Jurkat, Clone E6-1 (cell line): ENCODE results near the gene SPAM1. TPM values are rescaled to one million over a fixed set of nuclear protein-coding genes. Genes with fewer than 3 reads are reported as not detected.
"Not testable (repeated sequence)": the region's sequence is repeated elsewhere in the genome, so short reads cannot be mapped to it uniquely, and the experiment has no call there.

Experiments used
- DNase-seq: peaks from one replicate; pipeline ENCODE4 v3.0.0-alpha.2; 2011; ENCODE audit warnings: low read depth, low spot score
- H3K4me3 ChIP-seq: 2 replicates; pipeline ENCODE4 v1.5.1; 2011; ENCODE audit warnings: mild to moderate bottlenecking, low read length, control low read depth, moderate library complexity
- polyA plus RNA-seq: library from polyadenylated mRNA; unstranded; fragments of >200 nt; gene quantifications from one replicate; pipeline ENCODE4 v1.2.1, GENCODE V29; 2012; ENCODE audit warnings: missing spikeins; ENCODE audit not compliant: insufficient read length, insufficient read depth

The SPAM1 gene, protein sequence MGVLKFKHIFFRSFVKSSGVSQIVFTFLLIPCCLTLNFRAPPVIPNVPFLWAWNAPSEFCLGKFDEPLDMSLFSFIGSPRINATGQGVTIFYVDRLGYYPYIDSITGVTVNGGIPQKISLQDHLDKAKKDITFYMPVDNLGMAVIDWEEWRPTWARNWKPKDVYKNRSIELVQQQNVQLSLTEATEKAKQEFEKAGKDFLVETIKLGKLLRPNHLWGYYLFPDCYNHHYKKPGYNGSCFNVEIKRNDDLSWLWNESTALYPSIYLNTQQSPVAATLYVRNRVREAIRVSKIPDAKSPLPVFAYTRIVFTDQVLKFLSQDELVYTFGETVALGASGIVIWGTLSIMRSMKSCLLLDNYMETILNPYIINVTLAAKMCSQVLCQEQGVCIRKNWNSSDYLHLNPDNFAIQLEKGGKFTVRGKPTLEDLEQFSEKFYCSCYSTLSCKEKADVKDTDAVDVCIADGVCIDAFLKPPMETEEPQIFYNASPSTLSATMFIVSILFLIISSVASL
- not detected for polyA plus RNA-seq

DNA sequence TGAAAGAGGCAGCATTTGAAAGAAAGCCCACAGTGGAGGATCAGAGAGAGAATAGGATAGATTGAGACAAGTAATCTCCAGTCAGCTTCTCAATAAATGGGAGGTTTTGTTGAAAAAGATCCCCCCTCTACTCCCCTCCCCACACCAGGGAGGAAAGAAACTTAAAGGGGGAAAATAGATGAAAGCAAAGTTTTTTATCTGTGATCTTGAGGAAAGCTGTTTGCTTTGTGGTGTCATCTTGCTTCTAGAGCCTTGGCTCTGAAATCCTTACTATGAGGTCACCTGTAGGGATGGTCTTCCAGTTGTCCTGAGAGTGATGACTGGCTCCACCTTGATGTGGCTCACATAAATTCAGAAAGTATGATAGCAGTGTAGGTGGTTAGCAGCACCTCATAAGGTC lies at the start of gene SPAM1:
SPAM1 (plus strand) TSS at position 301 of the 400 bp plus-strand sequence. CDS start 28,330 bp downstream, outside the sequence.
- DNase-seq: no peak
- no peak within 1 kb of the TSS for H3K4me3 ChIP-seq

DNA sequence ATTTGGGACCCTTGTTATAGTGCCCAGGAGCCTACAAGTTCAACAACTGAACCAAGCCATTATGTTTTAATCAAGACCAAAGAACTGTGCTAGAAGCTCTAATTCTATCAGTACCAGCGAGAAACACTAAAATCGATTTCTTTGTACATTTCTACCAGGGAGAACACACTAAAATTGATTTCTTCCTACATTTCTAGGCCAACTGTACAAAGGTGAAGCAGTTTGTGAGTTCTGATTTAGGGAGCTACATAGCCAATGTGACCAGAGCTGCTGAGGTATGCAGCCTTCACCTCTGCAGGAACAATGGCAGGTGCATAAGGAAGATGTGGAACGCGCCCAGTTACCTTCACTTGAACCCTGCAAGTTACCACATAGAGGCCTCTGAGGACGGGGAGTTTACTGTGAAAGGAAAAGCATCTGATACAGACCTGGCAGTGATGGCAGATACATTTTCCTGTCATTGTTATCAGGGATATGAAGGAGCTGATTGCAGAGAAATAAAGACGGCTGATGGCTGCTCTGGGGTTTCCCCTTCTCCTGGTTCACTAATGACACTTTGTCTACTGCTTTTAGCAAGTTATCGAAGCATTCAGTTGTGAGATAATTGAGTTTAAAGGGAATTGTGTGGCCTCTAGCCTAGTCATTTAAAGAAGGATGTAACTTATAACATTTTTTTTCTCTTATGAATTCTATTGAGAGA lies 48.3 kb upstream of the SPAM1 start:
- no peak for DNase-seq
- no peak overlapping the region for H3K4me3 ChIP-seq

DNA sequence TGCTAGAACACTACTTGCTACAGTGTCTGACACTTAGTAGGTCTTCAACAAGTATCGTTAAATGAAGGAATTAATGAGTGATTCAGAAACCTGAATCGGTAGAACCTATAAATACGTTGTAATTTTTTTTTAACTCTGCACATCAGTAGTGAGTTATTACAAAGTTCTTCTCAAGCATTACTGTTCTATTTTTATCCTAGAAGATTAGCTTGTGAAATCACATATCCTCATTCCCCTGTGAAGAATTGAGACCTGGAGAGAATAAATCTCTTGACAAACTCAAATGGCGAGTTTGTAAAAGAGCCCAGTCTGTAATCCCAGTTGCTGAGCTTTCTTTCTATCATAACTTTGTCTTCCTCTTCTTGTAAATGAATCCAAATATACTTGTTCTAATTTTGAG lies 45.4 kb upstream of the SPAM1 start:
- no peak for DNase-seq
- no peak overlapping the region for H3K4me3 ChIP-seq

DNA sequence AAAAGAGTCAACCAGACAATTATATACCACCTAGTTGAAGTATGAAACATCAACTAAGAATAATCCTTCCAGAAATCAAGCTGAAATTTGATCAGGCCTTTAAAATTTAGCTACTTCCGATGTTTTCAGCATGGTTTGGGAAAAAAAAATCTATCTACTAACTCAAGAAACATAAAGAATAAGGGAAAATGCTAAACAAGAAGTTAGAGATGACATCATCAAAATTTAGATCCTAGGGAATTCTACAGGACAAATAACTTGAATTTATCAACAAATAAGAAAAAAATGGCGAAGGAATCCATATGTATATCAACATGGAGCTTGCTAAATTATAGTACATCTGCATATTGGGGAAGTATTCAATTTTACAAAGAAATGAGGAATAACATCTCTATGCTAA lies 43.7 kb upstream of the SPAM1 start:
- no peak for DNase-seq
- no peak overlapping the region for H3K4me3 ChIP-seq

DNA sequence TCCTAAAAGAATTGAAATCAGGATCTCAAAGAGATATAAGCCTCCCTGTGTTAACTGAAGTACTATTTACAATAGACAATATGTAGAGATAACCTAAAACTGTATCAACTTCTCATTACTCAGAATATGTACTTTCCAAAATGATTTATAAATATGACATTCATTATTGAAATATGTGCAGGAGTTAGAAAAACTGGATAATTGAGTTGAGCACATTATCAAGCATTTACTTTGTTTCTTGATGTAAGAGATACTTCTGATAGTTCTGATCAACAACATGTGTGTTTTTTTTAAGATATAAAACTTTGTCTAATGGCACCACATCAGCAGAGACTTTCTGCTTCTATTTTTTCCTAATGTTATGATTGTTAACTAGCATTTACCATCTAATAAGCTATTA lies 41.9 kb upstream of the SPAM1 start:
- no peak overlapping the region for H3K4me3 ChIP-seq
- DNase-seq: no peak

DNA sequence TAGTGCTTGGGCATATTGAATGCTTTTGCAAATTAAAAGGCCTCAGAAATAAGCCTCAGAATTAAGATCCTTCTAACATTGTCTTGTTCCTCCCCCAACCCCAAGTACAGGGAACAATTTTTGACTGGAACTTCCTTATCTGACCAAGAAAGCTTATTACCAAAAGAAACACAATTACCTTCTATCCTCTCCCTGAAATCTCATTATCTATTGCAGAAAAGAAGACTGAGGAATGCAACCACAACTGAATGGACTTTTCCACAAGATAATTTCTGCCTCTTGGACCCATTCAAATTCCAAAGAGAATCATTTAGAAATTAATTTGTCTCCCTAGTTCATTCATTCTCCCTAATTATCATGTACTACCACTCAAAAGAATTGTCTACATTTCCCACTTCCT lies 36.8 kb upstream of the SPAM1 start:
- DNase-seq: no peak
- no peak overlapping the region for H3K4me3 ChIP-seq

DNA sequence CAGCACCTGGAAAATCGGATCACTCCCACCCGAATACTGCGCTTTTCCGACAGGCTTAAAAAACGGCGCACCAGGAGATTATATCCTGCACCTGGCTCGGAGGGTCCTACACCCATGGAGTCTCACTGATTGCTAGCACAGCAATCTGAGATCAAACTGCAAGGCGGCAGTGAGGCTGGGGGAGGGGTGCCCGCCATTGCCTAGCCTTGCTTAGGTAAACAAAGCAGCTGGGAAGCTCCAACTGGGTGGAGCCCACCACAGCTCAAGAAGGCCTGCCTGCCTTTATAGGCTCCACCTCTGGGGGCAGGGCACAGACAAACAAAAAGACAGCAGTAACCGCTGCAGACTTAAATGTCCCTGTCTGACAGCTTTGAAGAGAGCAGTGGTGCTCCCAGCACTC lies 30.3 kb upstream of the SPAM1 start:
- not testable (repeated sequence) for H3K4me3 ChIP-seq, DNase-seq

DNA sequence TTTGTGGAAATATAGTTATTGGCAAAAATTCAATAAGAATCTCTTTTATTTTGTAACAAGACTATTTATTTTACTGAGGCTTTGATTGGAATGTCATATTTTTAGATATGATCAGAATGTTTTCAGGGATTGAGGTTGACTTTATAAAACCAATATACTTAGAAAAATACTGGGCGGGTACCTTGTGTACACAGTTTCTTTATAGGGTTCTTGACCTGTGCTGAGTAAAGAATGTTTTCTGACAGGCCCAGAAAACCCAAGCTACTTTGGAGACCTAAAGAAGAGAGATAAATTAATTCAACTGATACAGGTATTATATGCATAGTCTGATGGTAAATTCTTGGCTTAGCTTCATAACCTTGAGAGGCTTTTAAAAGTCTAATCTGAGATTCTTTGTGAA lies 23.9 kb upstream of the SPAM1 start:
- H3K4me3 ChIP-seq: no peak overlapping the region

DNA sequence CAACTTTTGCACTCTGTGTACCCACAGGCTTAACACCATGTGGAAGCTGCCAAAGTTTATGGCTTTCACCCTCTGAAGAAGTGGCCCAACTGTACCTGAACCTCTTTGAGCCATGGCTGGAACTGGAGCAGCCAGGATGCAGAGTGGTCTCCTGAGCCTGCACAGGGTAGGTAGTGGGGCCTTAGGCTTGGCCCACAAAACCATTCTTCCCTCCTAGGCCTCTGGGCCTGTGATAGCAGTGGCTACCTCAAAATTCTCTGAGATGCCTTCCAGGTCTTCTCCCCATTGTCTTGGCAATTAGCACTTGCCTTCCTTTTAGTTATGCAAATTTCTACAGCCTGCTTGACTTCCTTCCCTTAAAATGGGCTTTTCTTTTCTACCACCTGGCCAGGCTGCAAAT lies 19.3 kb upstream of the SPAM1 start:
- H3K4me3 ChIP-seq: no peak overlapping the region
- no peak for DNase-seq

More for the DNA sequence above, 23.9 kb upstream of the SPAM1 start:
- no peak for DNase-seq

DNA sequence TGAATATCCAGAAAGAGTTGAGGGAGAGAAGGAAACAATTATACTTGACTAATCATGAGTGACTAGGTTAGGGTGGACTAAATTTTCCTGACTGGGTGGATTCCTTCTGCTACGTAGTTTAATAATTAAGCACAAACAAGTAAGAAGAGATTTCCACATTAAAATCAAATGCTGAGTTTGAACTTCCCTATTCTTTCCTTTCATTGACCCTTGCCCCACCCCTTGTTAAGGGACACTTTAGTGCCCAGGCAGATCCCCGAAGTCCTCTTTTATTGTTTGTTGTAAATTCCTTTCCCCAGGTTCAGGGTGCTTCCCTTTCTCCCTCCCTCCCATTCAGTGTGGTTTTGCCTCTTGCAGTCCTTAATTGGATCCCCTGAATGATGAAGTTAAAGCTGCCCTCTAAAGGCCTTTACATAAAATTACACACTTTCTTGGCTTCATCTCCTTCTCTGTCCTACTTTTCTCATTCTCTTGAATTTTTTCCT lies 8.8 kb upstream of the SPAM1 start:
- H3K4me3 ChIP-seq: no peak overlapping the region
- DNase-seq: no peak

DNA sequence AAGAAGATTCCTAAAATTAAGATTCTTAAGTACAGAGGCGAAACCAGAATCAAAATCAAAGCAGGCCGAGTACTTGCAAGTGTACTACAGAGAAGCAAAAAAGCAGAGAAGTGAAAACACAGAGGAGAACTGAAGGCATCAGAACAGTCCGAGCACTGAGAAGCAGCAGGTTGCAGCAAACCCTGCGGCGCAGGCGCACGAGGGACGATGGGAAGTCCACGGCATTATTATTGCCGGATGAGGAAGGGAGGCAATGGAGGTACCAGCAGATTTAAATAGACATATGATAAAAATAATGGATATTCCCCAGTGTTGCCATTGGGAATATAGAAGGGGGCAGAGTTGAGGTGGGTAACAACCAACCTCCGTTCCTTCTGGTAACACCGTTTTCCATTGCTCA lies 7.2 kb upstream of the SPAM1 start:
- DNase-seq: no peak
- no peak overlapping the region for H3K4me3 ChIP-seq

DNA sequence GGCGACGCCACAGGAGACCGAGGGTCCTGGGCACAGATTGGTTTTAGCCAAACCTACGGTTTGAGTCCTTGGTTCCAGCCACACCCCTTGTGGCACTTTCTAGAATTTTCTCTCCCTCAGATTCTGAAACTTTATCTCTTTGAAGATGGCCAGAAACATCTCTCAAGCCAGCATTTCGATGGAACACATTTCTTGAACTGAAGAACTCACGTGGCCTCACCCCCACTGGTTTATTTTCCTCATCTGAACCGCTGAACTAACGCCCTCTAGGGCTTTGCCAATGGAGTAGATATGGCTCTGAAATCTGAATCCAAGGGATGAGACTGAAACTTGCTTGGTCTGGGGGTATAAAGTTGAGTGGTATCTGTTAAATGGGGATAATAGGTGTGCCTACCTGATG lies 6.7 kb upstream of the SPAM1 start:
- DNase-seq: no peak

DNA sequence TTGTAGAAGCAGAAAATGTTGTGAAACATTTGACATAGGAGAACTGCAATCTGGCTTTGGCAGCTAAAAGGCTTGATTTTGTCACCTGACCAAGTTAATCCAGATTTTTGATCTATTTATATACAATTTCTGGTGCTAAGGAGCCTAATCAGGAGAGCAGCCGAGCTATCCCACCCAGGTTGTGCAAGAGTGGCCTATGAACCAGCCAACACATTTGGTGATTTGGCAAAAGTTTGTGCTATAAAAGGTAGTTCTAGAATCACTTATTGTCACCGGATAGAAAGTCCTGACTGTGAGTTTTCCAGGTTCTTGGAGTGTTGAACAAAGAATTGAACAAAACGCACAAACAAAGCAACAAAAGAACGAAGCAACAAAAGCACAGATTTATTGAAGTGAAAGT lies 1.4 kb upstream of the SPAM1 start:
- DNase-seq: no peak
- no peak overlapping the region for H3K4me3 ChIP-seq

More for the DNA sequence above, 6.7 kb upstream of the SPAM1 start:
- H3K4me3 ChIP-seq: no peak overlapping the region

DNA sequence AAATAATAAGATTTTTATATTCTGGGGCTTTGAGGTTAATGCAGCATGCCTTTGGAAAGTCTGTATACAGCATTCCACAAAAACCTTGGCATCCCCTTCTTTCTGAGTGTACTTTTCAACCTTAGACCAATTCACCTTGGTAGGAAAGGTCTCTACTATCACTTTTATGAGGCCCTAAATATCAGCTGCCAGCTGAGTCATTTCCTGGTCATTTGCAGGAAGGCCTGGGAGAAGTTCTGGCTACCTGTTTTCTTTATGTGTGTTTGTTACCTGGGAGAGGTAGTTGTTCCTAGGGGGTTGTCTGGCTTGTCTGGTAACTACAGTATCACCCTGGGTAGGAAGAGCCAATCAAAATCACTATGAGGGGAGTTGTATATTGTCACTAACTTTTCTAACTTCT lies 4.1 kb downstream of the SPAM1 start:
- no peak for DNase-seq
- no peak overlapping the region for H3K4me3 ChIP-seq

DNA sequence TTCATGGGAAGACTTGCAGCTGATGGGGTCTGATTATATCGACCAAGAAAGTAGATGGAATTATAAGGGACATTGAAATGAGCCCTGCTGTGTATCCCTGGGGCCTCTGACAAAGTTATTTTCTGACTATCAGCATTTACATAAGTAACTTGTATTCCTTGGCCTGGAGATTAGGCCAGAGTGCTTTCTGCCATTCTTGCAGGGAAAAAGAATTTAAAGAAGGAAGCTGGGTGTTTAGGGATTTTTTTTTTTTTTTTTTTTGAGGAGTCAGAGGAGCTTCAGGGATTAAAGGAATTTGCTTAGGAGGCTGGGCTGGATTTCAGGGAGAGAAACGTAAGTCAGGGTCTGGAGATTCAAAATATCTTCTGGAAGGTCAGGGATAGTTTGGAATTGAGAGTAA lies 4.6 kb downstream of the SPAM1 start:
- no peak for DNase-seq
- no peak overlapping the region for H3K4me3 ChIP-seq

DNA sequence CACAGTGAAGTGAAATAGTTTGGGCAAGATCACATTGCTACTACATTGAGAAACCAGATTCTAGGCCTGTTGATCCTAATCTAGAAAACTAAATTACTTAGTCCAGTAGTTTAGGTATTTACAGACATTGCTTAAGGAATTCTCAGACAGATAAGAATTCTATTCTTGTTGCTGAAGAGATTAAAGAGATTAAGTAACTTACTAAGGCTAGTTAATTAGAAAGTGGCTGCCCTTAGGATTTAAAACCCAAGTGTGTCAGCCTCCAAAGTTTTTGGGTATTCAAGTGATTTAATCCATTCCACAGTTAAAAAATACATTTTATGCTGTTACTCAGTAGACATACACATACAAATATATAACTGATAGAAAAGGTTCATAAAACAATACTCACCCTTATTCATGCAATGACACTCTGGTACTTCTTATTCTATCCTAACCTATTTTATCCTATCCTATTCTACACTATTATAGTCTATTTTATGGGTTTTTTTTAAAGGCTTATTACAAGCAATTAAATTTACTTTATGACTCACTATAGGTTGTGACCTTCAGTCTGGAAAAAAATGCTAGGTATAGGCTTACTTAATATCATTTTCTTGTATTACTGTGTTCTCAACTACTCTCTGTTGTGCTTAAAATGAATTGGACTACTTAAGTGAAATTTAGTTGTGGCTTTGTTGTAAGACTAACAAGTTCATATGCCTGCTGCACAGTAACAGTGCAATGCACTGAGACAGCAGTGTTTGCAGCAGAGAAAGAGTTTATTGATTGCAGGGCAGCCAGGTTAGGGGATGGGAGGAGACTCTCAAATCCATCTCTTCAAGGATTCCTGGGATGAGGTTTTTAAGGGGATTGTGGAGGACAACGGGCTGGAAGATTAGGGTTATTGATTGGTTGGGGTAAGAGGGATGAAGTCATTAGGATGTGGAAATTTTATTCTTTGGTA lies 10.7 kb downstream of the SPAM1 start:
- H3K4me3 ChIP-seq: no peak overlapping the region
- DNase-seq: no peak

DNA sequence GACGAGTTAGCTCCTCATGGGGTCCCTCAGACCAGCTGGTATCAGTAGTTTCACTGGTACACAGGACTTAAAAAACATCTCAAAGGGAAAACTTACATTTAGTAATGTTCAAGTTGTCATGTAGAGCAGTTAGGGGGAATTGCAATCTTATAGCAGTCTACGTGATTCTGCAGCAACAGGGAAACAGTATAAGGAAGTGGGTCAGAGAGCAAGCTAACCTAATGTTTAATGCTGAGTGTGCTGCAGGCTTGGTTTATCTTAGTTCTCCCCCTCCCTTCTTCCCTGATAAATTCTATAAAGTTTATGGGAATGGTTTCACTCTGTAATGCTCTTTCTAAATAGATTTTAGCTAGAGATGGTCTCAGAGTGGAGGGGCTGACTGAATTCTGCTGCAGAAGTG lies 11.3 kb downstream of the SPAM1 start:
- DNase-seq: no peak
- H3K4me3 ChIP-seq: no peak overlapping the region

DNA sequence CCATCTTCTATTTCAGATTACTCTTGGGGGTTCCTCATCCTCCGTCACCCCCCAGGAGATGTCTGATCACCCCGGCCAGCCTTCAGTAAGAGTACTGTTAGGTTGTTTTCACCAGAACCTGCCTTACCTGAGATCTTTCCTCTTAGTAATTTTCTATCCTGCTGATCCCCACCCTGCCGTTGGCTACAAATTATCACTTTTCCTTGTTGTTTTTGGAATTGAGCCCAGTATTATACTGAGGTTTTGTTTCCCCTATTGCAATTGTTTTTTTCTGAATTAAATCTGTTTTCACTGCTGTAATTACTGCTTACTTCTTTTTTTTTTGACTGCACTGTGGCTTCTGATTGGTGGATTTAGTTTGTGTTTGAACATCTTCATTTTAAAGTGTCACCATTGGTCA lies 14.7 kb downstream of the SPAM1 start:
- H3K4me3 ChIP-seq: no peak overlapping the region
- DNase-seq: no peak
